ENCODE measurements around the gene MBNL2.

The MBNL2 gene

DNA sequence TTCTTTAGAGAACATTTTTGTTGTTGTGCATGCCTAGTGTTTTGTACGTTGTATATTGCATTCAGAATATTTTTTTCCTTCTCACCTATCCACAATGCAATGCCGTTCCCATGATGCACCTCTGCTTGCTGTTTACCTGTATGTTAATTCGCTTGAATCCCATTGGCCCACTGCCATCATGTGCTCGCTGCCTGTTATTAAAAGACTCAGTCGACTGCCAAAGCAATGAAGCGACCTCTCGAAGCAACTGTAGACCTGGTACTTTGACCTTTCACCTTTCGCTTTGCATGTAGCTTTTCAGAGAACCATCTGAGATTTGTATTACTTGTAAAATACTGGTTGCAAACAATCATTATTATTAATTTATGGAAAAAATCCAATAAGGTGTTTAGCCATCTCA, 134.5 kb downstream of the MBNL2 start:
- DNase-seq = no peak

DNA sequence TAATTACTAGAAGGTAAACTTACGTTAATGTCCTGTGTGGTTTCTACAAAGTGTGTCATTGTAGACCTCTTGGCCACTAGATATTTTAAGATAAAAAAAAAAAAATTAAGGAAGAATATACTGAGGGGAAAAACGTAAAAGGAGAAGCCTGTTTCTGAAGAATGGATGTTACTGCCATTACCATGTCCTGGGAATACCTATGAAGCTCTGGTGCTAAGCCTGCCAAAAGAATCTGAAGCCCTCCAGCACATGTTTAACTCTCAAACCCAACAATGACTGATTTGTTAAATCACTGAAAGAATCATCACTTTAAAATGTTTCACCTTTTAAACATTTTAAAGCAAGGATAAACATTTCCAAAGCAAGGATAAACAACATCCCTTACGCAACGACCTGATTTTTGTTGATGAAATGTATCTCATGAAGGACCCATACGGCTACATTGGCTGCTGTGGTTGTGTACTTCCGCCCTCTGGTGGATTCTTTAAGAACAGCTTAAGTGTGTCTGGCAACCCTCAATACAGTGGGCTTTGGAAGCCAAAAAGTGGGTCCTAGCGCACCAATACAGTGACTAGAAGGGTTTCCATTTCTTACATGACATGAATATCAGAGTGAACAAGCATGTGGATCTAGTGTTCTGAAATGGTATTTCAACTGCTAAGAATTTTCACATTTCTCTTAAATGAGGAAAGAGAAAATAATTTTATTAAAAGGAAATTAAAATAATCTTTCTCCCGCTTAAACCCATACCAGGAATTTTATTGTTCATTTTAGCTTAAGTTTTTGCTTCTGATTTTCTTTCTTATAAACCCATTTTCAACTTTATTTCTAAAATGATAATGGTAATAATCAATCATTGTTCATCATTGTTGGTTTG, 137.3 kb downstream of the MBNL2 start:
- DNase-seq = no peak

DNA sequence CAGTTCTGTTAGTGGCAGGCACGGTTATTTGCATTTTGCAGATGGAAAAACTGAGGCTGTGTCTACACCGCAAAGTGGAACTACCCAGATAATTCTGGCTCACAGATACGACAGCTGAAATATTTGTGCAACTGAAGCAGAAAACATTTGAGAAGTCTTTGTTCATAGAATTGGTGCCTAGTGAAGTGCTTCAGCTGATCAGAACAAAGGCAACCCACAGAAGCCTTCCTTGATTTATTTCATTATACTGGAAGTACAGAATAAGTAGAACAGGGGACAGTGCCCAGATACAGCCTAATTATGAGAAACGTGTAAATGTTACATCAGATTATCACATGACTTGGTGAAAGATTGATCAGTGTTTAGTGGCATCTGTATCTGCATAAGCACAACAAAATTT, 138.5 kb downstream of the MBNL2 start:
- DNase-seq = no peak

DNA sequence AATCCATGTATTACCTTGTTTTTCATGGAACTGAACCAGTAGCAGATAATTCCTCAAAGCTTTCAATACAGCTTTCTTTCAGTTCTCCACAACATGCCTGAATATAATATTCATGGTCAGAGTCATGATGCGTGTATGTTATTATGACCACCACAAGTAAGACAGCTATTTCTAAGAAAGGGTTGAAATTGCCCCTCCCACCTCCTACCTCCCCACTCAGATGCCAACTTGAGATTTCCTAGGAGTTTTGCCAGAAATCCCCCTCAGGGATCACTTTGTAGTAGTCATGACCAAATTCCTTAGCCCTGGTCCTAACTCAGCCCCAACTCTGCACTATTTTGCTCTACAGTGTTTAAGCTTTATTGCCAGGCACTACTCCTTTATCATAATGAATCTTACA, 141.9 kb downstream of the MBNL2 start:
- no peak for DNase-seq

DNA sequence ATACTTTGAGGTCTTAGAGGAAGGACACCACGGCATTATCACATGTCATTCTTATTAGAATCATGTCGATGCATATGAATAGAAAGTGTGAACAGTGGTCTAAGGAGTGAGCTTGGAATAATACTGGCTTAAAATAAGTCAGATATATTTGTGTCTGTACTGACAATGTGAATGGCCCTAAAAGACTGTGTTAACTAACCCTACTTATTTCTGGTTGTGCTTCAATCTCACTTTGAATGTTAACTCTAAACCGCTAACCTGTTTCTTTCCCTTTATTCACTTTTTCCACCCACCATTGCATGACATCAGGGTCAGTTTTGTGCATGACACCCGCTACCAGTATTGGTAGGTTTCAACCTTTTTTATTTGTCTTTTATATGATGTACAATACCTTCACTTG, 142.7 kb downstream of the MBNL2 start:
- DNase-seq = no peak

DNA sequence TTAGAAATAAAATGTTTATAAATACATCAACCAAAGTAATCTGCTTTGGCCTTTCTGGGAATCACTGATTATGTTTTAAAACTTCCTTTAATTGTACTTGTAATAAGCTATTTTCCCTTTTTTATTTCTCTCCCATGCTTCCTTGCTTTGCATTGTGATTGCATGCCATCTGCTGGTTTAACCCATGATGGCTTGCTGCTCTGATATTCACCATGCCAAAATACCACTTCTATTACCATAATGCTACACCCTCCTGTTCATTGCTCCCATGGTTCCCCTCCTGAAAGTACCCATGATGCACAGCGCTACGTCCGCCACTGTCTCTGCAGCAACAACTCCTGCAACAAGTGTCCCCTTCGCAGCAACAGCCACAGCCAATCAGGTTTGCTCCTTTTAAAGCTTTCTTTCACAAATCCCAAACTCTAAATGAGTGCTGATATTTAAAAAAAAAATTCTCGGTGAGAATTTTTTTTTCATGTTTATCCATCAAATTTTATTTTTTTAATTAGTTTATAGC, 144.1 kb downstream of the MBNL2 start:
- no peak for DNase-seq

DNA sequence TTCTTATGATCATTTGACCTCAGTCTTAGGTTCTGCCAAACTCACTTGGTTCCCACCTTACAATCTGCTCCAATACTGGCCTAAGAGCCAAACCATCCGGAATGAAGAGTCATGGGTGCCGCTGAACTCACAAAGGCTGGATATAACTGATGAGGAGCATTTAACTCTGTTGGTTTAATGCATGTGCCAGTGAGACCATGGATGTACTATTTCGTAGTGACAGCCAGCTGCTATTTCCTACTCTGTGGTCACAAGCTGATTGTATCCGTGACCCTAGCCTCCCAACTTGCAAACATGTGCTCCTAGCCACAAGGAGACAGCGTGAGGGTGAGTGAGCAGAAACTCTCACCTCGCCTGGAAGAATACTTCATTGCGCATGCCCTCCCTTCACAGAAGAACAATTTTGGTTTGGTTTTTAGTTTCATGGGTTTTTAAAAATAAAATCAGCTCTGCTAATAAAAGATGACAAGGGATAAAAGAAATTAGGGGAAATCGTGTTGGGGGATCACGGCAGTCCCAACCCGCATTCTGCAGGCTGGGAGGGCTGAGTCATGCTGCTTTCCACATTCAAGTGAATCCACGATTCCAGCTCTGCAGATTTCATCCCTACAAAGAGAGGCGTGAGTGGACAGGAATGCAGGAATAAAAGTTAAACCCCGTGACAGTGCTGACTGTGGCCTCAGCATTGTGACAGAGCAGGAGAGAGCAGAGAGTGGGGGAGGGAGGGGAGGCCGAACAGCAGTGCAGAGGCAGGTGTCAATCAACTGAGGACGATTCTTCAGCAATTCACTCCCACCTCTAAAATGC, 145.1 kb downstream of the MBNL2 start:
- no peak for DNase-seq

DNA sequence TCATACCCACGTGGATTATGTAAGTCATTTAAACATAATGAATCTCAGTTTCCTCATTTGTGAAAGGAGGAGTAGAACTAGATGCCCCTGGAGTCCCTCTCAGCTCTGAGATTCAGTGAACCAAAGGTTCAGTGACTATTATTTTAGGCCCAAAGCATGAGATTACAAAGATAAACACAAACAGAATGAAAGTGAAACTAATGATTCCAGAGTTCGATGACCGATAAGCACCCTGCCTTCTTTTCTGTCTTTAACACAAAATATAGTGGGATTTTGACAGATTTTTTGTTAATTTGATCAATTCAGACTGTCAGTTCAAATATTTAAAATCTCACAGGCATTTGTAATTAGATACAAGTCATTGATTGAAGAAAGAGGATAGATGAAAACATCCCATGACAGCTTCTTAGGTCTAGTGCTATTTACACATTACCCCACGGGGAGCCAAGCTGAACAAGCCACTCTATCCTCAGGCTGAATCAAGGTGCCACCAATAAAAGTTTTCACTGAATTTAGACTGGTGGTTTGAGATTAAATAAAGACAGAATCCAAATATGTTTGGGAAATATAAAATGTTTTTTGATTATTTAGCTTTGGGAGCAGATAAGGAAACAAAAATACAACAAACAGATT, 147.2 kb downstream of the MBNL2 start:
- DNase-seq = no peak

DNA sequence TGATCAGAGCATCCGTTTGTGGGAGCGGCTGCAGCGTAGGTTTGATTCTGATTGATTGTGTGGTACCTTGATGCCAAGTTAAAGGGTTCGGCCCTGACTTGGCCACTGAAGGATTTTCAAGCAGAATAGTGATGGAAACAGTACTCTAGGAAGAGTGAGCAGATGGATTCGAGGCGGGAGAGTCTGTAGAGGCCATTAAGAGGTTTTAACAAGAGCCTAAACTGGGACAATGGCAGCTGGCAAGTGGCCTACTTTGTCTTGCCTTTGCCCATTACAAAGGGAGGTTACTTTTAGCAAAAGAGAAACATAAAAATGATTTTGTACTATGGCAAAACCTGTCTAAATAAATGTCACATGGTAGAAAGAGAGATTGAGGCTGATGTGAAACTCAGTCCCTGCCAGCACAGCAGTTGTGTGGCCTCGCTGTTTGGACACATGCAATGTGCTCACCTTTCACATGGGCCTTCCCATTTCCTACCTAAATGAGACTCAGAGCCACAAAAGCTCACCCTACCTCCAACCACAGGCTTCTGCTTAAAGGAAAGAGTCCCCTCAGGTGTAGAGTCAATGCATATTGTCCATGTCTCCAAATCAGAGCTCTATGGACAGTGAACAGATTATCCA, 149.5 kb downstream of the MBNL2 start:
- no peak for DNase-seq

DNA sequence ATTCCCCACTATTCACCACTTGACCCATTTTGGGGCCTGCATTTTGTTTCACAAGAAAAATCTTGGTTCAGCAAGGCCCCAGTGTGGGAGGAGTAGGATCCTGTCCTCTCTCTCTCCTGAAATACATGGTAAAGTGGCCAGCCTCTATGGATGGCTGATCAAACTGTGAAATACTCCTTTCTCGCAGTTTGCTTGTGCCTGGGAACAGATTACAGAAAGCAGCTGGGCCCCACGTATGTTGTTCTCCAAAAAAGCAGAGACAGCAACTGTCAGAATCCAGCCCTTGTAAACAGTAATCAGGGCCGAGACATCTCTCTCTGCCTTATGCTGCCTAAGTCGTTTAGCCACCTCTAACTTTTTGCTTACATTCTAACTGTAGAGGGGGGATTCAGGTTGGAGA, 150.8 kb downstream of the MBNL2 start:
- DNase-seq = no peak

DNA sequence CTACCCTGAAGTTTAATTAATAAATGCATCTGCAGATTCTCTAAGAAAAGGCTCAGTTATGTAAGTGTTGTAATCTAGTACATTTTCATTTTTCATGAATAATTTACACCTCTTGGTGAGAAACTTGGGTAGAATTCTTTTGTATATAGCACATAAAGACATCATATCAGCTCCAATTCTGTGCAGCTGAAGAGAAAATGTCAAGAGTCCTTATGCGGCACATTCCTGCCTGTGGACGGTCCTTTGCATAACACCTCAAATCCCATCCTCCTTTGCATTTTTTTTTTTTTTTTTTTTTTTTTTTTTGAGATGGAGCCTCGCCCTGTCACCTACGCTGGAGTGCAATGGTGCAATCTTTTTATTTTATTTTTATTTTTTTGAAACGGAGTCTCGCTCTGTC, 151.7 kb downstream of the MBNL2 start:
- no peak for DNase-seq

DNA sequence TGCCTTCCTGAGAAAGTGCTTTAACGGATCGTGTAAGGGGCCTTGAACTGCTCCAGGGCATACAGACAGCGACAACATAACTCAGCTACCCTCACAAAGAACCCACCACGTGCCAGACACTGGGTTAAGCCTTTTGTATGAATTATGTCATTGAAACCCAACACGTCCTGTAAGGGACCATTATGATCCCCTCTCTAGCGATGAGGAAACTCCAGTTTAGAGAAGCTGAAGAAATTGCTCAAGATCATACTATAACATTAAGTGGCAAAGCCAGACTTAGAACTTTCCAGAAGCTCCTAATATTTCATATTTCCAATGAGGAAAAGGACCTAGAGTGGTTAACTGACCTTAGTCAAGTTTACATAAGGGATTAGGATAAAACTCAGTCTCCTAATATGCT, 154.8 kb downstream of the MBNL2 start:
- no peak for DNase-seq

DNA sequence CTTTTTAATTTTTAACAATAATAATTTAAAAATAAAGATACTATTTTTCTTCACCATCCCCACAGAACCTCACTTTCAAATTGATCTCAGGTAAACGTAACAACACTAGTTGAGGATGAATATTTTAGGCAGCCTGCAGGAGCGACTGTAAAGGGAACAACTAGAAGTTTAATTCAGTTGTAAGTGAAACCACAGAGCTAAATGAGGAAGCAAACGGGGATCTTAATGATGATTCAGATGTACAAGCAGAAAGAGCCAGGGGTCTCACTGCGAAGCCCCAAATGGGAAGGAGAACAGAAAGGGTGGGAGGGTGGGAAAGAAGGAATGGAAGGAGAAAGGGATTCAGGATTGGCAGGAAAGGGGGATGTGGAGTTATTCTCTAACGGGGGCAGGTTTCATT, 157.3 kb downstream of the MBNL2 start:
- DNase-seq = no peak

DNA sequence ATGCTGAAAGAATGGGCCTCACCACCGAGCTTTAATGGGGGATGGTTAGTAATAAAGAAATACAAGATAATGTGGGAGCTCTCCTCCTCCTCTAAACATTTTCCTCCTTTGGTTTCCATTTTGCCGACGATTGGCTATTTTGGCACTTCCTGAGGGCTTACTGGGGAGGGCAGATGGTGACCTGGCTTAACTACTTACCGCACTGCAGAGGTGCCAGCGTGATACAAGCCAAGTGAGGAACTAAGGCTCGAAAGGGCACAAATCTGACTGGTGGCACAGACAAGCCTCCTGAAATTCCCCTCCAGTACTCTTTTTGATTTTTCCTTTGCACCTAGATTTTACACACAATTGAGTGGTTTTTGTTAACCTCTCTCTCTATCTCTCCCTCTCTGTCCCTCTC, 158.6 kb downstream of the MBNL2 start:
- DNase-seq = no peak

DNA sequence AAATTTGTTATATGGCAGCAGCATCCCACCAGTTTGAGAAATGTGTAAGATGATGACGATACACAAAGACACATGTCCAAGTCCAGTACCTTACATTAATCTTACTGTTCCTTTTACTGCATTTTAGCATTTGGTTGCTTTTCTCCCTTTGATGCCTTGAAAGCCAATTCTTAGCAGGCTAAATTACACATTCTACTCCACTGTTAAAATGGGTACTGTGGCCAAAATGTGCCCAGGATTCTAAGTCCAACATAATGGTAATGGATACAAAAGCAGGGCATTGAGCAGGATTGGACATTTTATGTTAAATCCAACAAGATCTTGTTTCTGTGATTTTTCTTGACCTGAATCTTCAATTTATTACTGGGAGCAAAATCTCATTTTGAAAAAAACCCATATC, 159.1 kb downstream of the MBNL2 start:
- no peak for DNase-seq

DNA sequence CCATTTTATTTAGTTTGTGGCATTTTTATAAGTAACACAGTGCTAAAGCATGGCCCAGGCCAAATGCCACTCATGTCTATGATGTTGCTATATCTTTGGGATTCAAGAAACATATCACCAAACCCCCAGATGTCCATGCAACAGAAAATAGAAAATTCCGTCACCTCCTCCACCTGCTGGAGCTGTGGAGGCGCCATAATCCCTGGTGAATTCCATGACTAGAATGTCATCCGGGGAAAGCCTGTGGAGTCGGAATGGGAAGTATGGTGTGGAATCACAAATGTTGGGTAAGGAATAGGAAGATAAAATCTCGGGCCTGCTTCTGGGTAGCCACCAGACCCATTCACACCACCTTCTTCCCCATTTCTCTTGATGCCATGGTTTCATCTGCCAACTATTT, 160.1 kb downstream of the MBNL2 start:
- DNase-seq = no peak

DNA sequence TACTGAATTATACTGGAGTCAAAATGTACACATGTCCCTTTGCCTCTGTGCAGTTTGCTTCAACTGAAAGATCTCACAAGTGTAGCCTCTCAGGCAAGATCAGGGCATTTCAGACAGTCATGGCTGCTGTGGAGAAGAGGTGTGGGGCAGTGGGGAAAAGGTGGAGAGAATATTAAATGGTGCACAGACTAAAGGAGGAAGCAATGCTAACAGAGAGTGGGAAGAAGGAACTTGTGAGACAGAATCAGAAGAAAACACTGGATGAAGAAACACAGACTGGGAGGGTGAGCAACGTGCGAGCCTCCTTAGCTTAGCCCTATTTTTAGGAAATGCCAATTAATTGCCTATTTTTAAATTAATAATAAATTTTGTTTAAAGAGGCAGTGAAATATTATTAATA, 162.2 kb downstream of the MBNL2 start:
- DNase-seq = no peak

DNA sequence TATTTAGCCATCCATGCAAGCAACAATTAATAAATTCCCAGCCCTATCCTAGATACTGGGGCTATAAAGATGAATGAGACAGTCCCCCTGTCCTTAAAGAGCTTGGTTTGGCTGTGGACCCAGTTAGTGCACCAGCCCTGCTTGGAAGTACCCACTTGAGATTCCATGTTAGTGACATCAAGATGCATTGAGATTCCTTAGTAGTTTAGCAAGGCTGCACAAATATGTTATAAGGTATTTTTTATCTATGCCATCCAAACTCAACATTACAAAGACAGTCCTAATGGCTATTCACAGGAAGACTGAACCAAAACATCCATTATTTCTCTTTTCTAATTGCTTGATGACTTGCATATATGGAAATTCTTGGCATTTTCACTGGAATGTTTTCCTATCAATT, 163.0 kb downstream of the MBNL2 start:
- DNase-seq = no peak

DNA sequence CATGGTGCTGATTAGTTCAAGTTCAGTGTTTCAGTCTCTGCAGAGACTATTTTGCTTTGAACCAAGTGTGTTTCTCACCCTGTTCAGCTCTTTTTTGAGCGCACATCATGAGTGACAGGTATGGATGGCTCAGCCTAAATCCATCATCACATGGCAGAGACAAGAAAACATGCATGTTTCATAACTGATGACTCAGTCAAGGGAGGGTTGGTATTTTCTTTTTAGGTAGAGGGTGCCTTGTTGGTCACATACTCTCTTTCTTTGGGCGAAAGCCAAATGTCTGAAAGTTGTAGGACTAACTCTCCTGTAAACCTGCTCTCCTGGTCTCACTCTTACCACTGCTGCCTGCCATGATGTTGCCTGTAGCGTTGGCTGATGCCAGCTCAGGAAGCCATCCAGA, 163.7 kb downstream of the MBNL2 start:
- DNase-seq = no peak

DNA sequence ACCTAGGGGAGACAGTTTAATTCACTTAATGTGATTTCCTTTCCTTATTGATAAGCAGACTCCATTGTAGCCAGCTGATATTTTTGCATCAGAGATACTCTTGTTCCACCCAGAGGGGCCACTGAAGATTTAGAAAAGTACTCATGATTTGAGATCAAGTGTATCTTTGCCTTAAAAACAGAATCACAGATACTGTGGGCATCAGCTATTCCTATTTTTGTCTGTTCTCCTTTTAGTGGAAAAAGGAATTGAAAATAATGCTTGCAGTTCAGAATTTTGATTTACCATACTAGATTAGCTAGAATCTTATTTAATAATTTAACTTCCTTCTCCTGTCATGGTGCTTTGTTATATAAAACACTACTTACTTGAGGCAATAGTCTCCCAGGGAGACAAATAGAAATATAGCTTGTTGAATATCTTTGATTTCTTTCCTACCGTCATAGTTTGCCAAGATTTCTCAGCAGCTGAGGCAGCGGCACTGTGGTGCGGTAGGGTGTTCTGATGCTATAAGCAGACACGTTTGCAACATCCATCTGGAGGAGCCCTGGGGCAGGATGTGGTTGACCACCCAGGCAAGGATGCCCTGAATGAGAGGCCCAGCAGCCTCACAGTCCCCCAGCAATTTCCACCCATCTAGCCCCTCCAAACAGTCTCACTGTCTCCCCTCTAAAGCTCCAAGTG, 164.8 kb downstream of the MBNL2 start:
- DNase-seq = no peak

DNA sequence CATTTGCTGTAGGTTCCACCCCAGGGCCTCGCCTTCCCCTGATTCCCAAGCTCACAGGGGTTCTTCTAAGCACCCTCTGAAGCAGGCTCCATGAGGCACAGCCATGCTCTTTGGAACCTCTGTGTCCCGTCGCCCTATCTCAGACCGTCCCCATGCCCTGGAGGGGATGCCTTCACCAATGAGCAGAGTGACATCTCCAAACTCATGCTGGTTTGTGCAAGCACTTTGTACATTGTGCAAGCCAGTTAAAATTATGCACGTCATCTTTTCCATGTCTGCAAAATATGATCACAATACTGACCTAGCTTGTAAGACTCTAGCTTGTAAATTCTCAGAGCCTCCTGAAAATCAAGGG, 165.3 kb downstream of the MBNL2 start:
- DNase-seq = no peak

DNA sequence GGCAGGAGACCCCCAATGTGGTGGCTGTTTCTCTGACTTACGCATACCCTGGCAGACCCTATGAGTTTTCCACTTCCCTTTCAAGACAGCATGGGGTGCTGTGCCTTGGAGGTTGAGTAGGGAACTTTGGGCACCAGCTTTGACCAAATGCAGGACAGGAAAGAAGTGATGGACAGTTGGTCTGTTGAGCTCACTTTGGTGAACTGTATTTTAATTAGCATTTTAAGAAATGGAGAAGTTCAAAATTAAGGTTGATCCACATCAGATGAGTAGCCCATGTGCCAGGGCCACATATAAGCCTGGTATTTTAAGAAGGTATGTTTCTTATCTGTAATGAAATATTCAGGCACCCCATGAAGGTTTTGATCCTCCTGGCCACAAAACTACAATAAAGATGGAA, 165.8 kb downstream of the MBNL2 start:
- DNase-seq = no peak

DNA sequence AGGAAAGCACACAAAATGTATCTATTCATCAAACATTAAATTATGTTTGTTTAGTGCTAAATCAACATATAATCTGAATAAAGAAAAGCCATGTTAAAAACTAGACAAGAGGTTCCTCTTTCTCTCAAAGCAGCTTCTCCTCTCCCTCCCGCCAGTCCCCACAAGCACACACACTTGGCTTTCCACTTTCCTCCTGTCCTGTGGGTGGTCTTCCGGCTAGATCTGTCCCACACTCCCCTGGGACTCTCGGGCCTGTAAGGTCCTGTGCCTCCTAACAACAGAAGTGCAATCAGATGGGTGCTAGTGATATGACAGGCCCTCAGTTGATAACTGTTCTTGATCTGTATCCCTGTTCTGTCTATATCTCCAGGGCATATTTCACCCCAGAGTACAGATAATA, 166.2 kb downstream of the MBNL2 start:
- DNase-seq = no peak
